ENCODE results near the gene ATPAF2.

ATPAF2 gene

DNA sequence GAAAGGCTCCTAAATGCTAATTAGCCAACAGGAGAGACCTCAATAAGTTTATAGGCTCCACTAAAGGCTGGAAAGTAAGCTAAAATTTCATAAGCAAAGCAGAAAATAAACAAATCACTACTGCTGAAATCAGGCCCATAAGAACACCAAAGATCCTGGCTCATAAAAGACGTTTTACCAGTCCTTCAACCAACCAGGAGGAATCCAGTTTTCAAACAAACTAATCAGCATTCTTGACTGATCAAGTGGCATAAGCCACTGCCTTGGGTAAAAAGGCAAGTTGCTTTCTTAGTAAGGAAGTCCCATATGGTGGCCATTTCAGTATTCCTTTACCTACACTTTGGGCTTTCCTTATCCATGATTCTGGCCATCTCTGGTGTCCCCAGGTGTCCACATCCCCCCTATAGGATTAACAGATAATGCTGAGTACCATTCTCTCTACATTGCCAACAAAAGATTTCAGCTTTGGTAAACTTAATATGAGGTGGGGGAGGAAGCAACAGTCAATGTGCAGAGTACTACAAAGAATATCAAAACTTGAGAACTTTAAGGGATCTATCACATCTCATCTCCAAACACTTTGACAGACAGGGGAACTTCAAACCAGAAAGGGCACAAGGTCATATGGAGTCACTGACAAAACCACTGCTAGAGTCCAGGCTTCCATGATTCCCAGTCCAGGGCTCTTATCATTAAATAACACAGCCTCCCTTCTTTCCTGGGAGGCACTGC is 68.1 kb downstream of the ATPAF2 start:
- TF ChIP-seq ZBTB7A (IDR thresholded peaks at IDR 0.05; ENCODE audit: low read depth): no peak
- TF ChIP-seq TEAD4 (IDR thresholded peaks at IDR 0.05): no peak
- TF ChIP-seq YY1 (IDR thresholded peaks at IDR 0.05; ENCODE audit: low read depth): no peak
- no peak for TF ChIP-seq CEBPB (IDR thresholded peaks at IDR 0.05)
- TF ChIP-seq CREB1 (IDR thresholded peaks at IDR 0.05; ENCODE audit: low read depth): no peak
